ENCODE results near the gene TMEM126B.

DNA sequence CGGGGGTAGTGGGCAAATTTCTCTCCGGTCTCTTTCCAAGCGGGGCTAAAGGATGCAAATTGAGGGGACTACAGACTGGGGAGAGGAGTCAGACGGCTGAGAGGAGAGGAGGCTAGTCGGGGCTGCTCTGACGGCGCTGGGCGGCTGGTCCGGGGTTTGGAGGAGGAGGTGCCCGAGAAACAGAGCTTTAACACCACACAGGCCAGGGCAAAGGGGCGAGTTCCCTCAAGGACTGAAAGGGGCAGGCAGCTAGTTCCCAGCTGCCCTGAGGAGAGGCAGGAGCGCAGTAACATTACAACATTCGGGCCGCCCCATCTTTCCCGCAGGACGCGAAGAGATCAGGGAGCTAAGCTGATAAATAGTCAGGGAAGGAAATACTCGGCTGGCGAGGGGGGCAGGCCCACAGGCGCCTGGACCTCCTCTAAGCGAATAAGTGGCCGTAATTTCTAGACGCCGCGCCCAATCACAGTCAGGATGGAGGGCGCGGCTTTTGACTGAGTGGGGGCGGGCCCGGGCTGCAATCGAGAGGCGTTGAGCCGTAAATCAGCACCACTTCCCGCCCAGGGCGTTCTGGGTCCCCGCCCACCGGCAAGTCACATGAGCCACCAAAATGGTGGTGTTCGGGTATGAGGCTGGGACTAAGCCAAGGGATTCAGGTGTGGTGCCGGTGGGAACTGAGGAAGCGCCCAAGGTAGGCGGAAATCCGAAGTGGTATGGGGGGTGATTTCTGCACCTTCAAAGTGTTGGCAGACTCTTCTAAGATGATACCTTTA lies at the start of gene TMEM126B:
- no peak for TF ChIP-seq SP1 (IDR thresholded peaks at IDR 0.05)
- no peak for TF ChIP-seq FOXM1 (IDR thresholded peaks at IDR 0.05; ENCODE audit: borderline replicate concordance)
- TF ChIP-seq FOXA1 (IDR thresholded peaks at IDR 0.05) = no peak

Measured in HEK293T (cell line).